ENCODE measurements around the gene ACOX1.

DNA sequence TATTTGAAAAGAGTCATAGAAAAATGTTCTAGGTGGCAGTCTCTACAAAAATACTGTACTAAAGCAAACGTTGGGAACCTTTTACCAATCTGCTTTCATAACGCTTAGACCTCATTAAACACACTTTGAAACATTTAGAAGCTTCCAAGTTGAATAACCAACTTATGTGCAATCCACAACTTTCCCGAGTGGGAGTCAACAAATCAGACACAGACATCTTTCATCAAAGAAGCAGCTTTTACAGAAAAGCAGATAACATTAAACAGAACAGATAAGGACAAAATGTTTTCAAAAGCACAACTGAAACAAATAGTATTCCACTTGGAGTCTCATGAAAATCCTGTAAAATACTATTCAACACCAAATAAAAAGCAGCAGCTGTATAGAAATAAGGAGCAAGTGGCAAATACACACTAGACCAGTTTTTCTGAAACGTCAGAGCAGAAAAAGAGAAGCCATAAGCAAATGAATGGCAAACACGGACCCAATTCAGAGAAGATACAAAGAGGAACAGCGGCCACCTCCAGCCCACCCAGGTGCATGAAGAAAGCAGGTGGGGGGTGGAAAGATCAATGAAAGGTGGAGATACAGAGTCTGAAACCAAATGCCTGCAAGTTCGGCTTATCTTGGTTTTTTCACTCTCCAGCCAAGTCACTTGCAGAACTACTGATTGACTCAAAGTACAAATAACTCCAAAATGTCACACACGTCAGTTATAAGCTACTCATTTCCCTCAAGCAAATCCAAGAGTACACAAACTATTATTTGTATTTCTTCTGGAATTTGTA is 19.7 kb downstream of the ACOX1 start:
- TF ChIP-seq, protein P1, sequence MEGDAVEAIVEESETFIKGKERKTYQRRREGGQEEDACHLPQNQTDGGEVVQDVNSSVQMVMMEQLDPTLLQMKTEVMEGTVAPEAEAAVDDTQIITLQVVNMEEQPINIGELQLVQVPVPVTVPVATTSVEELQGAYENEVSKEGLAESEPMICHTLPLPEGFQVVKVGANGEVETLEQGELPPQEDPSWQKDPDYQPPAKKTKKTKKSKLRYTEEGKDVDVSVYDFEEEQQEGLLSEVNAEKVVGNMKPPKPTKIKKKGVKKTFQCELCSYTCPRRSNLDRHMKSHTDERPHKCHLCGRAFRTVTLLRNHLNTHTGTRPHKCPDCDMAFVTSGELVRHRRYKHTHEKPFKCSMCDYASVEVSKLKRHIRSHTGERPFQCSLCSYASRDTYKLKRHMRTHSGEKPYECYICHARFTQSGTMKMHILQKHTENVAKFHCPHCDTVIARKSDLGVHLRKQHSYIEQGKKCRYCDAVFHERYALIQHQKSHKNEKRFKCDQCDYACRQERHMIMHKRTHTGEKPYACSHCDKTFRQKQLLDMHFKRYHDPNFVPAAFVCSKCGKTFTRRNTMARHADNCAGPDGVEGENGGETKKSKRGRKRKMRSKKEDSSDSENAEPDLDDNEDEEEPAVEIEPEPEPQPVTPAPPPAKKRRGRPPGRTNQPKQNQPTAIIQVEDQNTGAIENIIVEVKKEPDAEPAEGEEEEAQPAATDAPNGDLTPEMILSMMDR (IDR thresholded peaks at IDR 0.05 in 2 of 3, conservative IDR thresholded peaks at IDR 0.05 in 1 of 3; ENCODE audit: borderline replicate concordance in 1 of 3, insufficient read depth in 1 of 3, low read depth in 2 of 3, low read length in 2 of 3) = no peak
- TF ChIP-seq POLR2A (IDR thresholded peaks at IDR 0.05; ENCODE audit: borderline replicate concordance, extremely low read depth, insufficient read depth, insufficient read length) (no peak), POLR2AphosphoS5 (IDR thresholded peaks at IDR 0.05; ENCODE audit: low read depth, low read length) (no peak), ZNF274 (IDR thresholded peaks at IDR 0.05; ENCODE audit: low read depth, low read length) (no peak), EGR1 (IDR thresholded peaks at IDR 0.05; ENCODE audit: low read depth) (no peak), RAD21 (IDR thresholded peaks at IDR 0.05; ENCODE audit: low read depth) (no peak), YY1 (IDR thresholded peaks at IDR 0.05; ENCODE audit: extremely low read depth, insufficient replicate concordance, low read depth, low read length) (no peak), SP1 (IDR thresholded peaks at IDR 0.05; ENCODE audit: low read depth) (no peak)
- TF ChIP-seq, protein P2, sequence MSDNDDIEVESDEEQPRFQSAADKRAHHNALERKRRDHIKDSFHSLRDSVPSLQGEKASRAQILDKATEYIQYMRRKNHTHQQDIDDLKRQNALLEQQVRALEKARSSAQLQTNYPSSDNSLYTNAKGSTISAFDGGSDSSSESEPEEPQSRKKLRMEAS (IDR thresholded peaks at IDR 0.05) = no peak
- TF ChIP-seq, protein P3, sequence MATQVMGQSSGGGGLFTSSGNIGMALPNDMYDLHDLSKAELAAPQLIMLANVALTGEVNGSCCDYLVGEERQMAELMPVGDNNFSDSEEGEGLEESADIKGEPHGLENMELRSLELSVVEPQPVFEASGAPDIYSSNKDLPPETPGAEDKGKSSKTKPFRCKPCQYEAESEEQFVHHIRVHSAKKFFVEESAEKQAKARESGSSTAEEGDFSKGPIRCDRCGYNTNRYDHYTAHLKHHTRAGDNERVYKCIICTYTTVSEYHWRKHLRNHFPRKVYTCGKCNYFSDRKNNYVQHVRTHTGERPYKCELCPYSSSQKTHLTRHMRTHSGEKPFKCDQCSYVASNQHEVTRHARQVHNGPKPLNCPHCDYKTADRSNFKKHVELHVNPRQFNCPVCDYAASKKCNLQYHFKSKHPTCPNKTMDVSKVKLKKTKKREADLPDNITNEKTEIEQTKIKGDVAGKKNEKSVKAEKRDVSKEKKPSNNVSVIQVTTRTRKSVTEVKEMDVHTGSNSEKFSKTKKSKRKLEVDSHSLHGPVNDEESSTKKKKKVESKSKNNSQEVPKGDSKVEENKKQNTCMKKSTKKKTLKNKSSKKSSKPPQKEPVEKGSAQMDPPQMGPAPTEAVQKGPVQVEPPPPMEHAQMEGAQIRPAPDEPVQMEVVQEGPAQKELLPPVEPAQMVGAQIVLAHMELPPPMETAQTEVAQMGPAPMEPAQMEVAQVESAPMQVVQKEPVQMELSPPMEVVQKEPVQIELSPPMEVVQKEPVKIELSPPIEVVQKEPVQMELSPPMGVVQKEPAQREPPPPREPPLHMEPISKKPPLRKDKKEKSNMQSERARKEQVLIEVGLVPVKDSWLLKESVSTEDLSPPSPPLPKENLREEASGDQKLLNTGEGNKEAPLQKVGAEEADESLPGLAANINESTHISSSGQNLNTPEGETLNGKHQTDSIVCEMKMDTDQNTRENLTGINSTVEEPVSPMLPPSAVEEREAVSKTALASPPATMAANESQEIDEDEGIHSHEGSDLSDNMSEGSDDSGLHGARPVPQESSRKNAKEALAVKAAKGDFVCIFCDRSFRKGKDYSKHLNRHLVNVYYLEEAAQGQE (IDR thresholded peaks at IDR 0.05; ENCODE audit: low read depth) = no peak

Measured in HCT116 (cell line).